ENCODE results near the gene HOXC6.

Gene HOXC6

DNA sequence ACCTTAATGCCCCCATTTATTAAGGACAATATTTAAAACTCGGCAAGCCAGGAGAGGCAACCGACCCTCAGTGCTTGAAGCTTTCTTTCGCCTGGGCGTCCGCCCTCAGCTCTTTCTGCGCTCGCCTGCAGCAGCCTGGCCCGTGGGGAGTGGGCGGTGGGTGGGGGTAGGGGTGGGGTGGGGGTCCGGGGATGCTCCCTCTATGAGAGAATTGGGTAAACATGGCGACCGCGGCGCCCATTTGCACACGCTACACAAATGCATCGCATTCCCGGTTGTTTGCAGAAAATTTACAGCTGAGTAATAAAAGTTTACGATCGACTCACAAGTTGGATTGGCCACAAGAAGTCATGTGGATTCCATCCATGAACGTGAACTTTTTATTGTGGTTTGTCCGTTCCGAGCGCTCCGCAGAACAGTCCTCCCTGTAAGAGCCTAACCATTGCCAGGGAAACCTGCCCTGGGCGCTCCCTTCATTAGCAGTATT lies 11.7 kb upstream of the HOXC6 start:
- FAIRE-seq, result peak; percentile 89

DNA sequence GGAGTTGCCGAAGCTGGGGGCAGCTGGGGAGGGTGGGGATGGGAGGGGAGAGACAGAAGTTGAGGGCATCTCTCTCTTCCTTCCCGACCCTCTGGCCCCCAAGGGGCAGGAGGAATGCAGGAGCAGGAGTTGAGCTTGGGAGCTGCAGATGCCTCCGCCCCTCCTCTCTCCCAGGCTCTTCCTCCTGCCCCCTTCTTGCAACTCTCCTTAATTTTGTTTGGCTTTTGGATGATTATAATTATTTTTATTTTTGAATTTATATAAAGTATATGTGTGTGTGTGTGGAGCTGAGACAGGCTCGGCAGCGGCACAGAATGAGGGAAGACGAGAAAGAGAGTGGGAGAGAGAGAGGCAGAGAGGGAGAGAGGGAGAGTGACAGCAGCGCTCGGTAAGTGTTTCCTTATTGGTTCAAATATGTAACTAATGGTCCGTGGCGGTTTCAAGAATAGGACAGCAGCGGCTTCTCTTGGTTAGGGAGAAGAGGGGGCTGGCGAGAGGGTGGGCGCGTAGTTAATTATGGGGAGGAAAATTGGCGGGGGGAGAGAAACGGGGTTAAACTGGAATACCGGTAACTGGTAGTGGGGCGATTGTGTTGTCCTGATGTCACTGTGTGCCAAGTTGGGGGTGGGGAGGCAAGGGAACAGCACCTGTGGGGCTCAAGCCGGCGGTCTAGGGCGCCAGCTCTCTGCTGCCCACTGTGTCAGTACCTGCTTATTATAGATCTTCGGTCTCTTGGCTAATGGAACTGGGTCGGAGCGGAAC lies 11.0 kb upstream of the HOXC6 start:
- FAIRE-seq, result no peak

DNA sequence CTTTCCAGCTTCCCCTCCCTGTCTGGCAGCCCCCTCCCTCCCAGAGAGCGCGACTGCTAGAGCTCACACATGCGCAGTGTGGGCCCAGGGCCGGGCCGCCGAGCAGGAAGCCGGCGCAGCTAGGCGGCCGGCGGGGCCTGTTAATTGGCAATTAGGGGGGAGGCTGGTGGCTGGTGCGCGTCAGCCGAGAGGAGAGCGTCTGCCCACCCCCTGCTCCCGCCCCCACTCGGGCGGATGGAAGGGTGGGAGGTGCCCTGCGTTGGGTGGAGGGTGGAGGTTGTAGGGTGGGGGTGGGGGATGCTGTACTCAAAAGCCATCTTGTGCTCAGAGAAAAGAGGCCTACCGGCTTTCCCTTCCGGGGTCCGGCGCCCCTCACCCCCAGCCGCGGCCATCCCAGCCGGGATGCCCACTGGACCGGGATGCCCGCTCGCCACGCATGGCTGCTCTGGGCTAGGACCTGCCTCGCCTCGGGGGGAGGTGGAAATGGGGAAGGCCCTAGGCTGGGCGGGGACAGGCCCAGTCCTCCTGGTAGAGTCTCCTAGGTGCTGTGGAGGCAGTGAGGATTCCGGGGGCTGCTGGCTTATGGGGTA lies 10.3 kb upstream of the HOXC6 start:
- FAIRE-seq, result no peak

DNA sequence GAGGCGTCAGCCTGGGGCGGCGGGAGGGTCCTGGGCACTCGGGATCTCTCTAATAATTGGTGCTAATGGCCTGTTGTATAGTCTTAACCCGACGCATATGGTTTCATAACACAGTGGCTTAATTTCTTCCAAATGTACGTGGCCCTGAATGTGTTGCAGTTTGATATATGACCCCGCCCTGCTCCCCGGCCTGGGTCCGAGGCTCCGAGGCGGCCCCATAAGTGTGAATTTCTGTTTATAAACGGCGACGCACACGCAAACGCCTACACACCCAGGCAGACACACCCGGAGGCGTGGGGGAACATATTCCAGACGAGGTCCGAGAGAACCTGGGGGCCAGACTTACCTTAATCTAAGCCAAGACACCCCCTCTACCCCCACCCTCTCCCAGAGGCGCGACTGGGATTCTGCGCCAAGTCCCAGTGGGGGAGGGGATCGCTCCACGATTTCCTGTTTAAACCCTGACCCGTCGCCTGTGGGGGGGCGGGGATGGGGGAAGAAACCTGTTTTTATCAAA lies 9.7 kb upstream of the HOXC6 start:
- FAIRE-seq, result no peak

DNA sequence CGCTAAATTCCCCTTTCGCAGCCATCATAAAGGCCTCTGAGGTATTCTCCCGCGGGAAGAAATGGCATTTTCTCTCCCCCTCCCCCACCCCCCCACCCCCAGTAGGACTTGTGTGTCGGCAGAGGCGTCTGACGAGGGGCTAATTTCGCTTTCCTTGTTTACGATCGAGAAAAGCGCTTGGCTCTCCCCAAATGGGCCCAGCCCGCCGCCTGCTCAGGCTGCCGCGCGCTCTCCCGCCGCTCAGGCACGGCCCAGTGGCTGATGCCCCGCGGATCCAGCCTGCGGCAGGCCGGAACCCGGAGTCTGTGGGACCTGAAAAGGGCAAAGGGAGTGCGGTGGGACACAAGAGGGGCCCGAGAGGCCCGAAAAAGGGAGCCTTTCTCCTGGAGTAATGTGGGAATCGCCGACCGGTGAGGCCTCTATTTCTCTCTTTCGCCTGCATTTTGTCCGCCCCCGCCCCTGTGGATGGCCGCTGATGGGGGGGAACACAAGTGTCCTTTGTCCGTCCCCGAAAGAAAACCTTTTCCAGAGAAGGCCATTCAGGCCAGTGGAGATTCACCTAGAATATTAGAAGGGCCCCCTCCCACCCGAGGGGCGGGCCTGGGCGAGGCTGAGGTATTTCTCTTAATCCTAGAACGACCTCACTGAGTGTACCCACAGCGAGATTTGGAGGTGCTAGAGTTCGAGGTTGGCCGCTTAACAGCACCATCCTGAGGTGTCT lies 9.0 kb upstream of the HOXC6 start:
- no peak for FAIRE-seq

DNA sequence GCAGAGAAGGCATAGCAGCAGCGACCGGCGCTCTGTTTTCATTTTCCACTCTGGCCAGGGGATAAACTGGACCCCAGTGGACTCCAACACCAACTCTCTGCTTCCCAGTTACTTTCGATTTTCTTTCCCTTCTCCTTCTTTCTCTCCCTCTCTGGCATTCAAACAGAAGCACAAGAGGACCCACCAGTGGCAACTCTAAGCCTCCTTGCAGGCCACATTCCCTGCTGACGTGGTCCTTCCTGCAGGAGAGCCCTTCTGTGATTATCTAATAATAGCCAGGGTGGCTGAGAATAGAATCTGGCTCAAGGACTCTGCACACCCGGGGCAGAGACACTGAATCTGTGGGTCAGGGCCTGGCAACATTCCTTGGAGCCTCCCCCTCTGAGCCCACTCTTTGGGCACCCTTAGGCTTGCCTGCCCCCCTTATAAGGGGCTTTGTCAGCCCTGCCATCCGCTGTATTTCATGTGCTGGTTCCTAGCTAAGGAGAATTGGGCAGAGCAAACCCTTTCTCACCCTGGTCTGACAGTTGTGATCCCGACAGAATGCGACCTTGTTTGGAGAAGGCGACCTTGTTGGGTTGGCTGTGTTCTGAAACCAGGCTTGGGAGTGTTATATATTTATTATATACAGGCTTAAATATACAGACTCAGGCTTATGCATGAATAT lies 8.2 kb upstream of the HOXC6 start:
- FAIRE-seq, result no peak

DNA sequence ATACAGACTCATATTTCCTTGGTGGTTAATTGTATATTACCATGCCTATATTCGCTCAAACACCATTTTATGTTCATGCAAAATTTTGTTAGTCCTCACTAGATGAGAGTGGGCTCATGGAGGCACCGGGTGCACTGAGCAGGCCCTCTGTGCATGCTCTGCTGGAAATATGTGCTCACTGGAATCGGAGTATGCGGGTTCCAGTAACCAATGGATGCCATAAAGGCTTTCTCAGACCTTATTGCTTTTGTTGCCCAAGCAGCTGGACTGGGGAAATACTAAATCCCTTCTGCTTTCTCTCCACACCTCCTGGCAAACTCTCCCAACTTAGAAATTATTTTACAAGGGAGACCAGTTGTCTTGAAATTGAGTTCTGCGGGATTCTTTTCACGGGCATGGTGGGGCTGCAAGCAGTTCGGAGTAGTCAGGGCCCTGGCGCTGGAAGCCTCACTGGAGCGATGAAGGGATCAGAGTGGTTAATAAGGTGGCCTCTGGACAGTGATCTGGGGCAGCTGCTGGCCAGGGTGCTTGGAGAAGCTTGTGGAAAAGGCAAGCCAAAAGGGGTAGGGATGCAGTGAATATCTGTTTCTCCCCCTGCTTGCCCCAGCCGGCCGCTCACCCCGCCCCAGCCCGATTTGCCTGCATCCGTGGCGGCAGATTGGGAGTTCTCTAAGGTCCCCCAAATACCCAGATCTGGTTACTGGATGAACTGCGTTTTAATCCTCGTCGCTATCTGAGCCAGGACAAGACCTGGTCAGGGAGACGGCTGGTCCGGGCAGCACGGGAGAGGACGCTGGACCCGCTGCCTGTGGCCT lies 7.4 kb upstream of the HOXC6 start:
- no peak for FAIRE-seq

DNA sequence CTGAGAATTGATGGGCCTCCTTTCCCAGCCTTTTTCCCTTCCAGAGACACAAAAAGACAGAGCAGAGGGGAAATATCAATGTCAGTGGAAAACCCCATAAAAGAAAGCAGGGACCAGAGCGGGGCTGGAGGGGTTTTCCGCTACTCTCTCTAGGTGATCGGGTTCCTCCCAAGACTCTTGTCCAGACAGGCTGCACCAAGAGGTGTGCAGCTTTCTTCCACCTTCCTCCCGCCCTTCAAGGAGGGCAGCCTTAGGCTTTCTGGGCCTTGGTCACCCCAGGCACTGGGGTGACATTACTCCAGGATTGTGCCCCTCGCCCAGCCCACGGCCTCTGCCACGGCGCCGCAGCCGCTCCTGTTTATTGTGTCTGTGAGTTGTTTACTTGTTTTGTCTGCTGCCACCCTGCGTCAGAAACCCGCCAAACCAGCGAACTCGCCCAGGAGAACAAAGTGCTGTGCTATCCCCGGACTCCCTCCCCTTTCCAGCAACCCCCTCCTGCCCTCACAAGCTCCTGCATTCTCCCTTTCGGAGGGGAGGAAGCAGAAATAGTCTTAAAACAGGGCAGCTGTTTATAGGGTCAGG lies 6.7 kb upstream of the HOXC6 start:
- no peak for FAIRE-seq

DNA sequence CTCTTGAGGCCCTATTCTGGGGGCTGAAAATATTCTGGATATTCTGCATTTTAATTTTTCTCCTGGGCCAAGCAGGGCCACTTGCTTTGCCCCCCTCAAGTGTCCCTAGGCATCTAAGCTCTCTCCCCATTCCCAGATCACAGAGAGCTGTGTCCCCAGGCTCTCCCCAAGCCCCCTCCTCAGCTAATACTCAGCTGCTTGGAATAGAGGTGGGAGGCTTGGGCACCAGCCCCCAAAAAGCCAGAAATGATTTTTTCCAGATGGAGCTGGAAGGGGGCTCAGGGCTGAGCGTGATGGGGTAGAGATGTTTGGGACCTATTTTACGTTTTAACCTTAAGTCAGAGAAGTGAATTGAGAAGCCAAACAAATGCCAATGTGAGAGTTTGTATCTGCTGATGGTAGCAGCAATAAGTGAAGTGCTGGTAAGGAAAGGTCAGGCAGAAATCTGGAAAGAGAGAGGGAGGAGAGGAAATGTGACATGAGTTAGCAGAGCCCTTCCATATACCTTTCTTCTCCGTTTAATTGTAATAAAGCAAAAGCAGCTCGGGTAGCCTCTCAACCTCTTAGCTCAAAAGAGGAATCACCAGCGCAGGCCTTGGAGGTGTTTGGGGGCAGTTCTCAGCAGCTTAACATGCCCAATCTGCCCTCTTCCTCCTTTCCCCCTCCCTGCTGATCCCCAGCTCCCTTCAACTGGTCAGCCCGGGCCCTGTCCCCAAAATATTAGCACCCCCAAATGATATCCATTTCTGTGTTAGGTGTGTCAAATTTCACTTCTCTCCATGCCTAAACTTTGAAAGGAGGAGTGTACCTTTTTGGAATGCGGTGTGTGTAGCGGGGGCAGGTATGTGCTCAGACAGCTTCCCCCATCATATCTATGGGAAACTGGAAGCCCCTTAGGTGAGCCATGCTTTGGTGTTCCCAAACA lies 5.0 kb upstream of the HOXC6 start:
- no peak for FAIRE-seq

DNA sequence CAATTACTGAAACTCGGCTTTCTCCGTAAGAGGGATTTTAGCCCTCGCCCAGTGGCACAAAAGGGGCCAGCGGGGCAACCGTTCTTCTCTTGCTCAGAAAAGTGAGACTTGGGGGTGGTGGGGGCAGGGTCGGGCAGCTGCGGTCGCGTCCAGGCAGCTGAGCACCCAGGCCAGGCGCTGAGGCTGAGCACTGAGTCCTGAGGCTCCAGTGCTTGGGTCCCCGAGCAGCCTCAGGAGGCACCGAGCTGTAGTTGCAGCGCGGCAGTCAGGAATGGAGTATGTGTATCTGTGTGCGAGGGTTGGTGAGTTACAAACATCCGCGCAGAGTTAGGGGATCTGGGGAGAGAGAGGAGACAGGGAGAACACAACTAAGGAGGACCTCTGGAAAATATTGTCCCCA lies 4.1 kb upstream of the HOXC6 start:
- FAIRE-seq, result no peak

DNA sequence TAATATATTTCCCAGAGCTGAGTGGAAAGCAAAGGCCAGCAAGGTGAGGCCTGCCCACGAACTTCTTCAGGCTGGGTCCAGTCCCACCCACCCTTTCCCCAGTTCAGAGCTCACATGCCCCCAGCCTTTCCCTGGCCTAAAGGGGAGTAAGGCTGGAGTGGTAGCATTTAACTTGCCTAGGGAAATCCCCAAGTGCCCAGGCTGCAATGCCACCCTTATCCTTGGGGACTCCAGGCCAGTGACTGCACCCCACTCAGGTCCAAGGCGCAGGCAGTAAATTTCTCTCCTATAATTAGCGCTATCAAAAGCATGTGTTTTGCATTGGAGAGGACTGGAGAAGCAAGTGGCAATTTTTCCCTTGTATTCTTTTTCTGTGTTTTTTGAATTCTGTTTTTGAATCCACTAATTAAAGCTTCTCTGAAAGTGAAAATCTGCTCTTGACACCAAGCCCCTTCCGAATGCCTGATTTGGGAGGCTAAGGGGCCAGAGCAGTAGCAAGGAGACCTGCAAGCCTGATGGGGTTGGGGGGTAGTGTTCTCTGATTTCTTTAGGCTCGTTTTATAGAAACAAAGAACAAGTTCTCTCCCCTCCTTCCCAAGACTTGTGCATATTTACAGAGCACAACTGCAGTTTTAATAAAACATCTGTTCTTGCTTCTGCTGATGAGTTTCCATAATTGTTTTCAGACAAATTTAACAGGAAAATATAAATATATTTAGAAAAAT lies 3.5 kb upstream of the HOXC6 start:
- no peak for FAIRE-seq

DNA sequence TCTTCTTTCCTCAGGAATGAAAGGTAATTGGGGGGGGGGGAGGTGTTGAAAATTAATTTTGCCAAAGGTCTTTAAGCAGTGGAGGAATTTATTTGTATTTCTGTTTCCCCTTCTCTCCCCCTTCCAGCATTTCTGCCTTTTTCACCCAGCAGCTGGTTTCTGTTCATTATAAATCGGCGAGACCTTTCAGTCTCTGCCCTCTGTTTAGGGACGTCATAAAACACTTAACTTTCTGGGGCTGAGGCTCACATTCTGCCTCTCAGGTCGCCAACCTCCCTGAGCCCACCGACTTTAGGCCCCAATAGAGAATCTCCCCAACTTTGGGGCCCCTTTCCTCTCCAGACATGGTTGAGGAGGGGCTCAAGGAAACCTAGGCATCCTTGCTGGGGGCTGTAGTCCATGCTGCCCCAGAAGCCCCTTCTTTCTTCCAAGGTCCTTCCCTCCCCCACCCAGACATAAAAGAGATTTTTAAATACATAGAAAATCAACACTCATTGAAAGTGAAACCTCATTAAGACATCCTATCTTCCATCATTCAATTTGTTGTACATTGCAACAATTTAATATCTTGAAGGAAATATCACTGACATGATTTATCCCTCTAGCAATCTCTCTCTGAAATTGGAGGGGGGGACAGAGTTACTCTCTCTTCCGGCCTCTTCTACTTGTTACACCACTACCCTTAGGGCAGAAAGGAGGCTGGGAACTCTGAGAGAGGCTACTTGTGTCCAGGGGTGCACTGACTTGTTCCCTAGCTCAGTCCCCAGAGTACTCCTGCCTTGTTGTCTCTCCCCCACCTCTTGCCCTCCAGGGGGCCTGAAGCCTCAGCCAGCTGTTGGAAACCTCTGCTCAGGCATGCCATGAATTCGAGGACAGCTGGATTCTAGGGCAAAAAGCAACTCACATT lies 2.5 kb upstream of the HOXC6 start:
- no peak for FAIRE-seq

DNA sequence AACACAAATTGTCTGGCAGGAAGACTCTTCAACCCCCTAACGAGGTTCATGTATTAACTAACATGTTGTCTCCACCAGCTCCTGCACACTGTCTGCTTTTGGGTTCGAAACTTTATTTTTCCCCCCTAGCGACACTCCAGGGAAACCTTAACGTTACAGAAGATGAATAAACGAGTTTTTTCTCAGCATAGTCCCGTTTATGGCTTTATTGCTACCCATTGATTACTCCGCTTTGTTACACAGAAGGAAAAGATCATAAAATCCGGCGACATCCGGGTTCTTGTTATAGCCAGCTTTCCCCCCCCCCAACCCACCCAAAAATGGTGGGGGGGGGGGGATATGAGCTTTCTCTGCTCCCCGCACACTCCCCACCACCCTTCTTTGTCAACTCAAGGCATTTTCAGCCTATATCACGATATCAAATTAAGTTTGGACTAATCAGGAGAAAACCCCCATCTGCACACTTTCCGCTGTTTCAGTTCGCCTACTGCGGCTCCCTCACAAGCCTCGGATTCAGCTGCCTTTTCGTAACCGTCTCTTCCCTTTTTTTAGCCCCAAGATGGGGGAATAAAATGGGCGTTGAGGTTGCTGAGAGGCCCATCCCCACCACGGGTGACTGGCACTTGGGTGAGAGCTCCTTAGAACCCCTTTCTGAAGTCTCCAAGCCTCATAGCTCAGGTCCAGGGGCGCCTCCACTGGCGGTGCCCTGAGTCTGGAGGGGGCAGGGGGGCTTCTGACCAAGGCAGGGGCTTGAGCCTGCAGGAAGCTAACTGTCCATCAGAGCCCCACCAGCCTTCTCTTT lies 1.4 kb upstream of the HOXC6 start:
- no peak for FAIRE-seq

DNA sequence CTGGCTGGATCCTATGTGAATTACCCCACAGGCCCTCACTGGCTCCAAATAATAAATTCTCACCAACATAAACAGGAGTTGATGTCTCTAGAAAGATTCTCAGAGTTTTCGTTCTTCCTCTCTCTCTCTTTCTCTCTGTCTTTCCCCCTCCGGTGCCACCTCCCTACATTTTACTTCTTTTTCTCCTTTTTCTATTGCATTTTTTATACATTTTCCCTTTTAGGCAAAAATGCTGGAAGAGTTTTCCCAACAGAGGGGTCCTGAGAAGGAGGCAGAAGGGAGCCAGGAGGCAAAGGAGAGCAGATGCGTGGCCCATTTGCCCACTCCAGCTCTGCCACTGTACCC lies 826 bp upstream of the HOXC6 start:
- FAIRE-seq, result no peak

DNA sequence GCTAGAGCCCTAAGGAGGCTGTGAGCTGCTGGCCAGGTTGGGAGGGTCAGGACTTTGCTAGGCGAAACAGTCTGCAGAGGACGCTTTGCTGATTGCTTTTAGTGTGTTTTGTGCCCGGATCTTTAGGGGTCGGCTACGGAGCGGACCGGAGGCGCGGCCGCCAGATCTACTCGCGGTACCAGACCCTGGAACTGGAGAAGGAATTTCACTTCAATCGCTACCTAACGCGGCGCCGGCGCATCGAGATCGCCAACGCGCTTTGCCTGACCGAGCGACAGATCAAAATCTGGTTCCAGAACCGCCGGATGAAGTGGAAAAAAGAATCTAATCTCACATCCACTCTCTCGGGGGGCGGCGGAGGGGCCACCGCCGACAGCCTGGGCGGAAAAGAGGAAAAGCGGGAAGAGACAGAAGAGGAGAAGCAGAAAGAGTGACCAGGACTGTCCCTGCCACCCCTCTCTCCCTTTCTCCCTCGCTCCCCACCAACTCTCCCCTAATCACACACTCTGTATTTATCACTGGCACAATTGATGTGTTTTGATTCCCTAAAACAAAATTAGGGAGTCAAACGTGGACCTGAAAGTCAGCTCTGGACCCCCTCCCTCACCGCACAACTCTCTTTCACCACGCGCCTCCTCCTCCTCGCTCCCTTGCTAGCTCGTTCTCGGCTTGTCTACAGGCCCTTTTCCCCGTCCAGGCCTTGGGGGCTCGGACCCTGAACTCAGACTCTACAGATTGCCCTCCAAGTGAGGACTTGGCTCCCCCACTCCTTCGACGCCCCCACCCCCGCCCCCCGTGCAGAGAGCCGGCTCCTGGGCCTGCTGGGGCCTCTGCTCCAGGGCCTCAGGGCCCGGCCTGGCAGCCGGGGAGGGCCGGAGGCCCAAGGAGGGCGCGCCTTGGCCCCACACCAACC lies 1.5 kb downstream of the HOXC6 start:
- FAIRE-seq, result no peak

DNA sequence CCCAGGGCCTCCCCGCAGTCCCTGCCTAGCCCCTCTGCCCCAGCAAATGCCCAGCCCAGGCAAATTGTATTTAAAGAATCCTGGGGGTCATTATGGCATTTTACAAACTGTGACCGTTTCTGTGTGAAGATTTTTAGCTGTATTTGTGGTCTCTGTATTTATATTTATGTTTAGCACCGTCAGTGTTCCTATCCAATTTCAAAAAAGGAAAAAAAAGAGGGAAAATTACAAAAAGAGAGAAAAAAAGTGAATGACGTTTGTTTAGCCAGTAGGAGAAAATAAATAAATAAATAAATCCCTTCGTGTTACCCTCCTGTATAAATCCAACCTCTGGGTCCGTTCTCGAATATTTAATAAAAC lies 2.2 kb downstream of the HOXC6 start:
- FAIRE-seq, result no peak

DNA sequence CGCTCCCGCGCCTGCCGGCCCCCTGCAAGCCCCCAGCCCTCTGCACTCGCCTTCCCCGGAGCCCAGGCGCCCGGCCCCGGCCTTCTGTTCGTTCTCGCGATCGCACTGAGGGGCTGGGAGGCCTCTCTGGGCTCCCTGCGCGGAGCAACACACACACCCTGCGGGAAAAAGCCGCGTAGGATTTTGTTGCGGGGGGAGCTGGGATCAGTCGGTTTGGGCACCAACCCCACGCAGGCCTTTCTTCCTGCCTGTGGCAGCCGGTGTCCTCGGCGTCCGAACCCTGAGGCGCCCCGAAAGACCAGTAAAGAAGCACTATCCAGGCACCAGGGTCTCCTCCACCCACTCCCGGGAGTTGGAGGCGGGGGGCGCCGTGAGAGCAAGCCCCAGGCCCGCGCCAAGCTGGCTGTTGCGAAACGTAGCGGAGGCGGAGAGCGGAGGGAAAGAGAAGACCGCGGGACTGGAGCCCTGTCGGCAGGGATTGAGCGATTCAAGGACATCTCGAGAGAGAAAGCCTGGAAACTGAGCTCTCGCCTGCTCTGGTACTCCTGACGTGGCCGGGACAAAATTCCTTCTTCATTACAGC lies 2.7 kb downstream of the HOXC6 start:
- no peak for FAIRE-seq
